ENCODE measurements around the gene MLANA.

MLANA gene

GRCh38 chr9:5953743-5954707, 63.3 kb downstream of the MLANA start:
- TF ChIP-seq CTCF (IDR thresholded peaks at IDR 0.05; ENCODE audit: low read depth, low read length, missing control alignments), result no peak
- no peaks in the 10 kb centered on the region for H3K27me3 ChIP-seq (replicated peaks)
- no peak overlapping the region for H3K27ac ChIP-seq
- no peaks in the 10 kb centered on the region for H3K36me3 ChIP-seq (replicated peaks)
- no peak overlapping the region for H3K4me3 ChIP-seq (ENCODE audit: low read depth, low read length)
- DNase-seq, result no peak
- in situ Hi-C loops (cut with HindIII; ENCODE audit: low pct_ligation_motif_present, low sequenced_read_pairs), result no loop called here

- in situ Hi-C loops (cut with HindIII; ENCODE audit: low pct_ligation_motif_present, low sequenced_read_pairs), result no loop called here
- Histone ChIP-seq H3K36me3 (replicated peaks) (no peaks in the 10 kb centered on the region), H3K27me3 (replicated peaks) (no peaks in the 10 kb centered on the region), H3K27ac (no peak overlapping the region), H3K4me3 (ENCODE audit: low read depth, low read length) (no peak overlapping the region)
- no peak for TF ChIP-seq CTCF (IDR thresholded peaks at IDR 0.05; ENCODE audit: low read depth, low read length, missing control alignments)
- no peak for DNase-seq
These were observed 66.5 kb downstream of the MLANA start for GRCh38 chr9:5957166-5957565.

- Histone ChIP-seq H3K27me3 (replicated peaks) (no peaks in the 10 kb centered on the region), H3K36me3 (replicated peaks) (no peaks in the 10 kb centered on the region), H3K27ac (no peak overlapping the region), H3K4me3 (ENCODE audit: low read depth, low read length) (no peak overlapping the region)
- no peak for DNase-seq
- TF ChIP-seq CTCF (IDR thresholded peaks at IDR 0.05; ENCODE audit: low read depth, low read length, missing control alignments), result no peak
- in situ Hi-C loops (cut with HindIII; ENCODE audit: low pct_ligation_motif_present, low sequenced_read_pairs), result no loop called here
These were observed 67.6 kb downstream of the MLANA start for GRCh38 chr9:5958273-5958672.
